HG02852 (cell line): ENCODE results near the gene SLC24A4.
A peak's percentile ranks its signal among the peaks of the same experiment; 100 is the strongest.
"Not testable (repeated sequence)": the region's sequence is repeated elsewhere in the genome, so short reads cannot be mapped to it uniquely, and the experiment has no call there.

Experiments
- ATAC-seq: cut with Tn5 transposase; IDR thresholded peaks from one replicate; pipeline ENCODE4 v1.9.1; 2021; ENCODE audit warnings: mild to moderate bottlenecking, moderate library complexity; ENCODE audit not compliant: unreplicated experiment

Gene SLC24A4

DNA sequence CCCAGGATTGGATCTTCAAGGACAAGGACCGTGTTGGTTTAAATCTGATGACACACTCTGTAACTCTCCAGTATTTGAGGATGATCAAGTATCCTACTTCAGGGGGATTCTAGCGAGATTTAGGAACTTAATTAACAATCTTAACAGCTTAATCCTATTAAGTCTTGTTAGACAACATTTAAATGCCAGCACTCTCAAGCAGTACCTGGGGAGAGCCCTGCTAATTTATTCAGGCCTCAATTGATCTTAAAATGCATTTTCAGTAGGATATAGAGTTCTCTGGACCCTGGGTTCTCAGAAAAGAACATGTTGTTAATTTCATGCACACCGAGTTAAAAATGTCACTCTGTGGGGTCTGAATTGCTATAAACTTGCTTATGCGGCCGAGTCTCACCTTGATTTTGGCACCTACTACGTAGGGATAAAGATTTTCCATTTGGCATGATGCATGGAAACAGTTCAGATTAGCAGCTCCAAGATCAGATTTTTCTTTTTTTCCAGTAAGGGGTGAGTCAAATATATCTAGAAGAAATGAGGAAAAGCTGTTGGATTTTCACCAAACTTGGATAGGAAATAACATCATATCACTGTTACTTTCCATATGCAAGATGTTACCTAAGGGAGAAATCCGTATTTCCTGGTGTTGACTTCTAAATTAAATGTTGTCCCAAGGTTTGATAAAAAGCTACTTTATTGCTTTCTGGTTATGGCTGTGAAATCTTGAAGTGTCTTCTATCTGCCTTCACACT, 76.1 kb downstream of the SLC24A4 start:
- no peak for ATAC-seq

DNA sequence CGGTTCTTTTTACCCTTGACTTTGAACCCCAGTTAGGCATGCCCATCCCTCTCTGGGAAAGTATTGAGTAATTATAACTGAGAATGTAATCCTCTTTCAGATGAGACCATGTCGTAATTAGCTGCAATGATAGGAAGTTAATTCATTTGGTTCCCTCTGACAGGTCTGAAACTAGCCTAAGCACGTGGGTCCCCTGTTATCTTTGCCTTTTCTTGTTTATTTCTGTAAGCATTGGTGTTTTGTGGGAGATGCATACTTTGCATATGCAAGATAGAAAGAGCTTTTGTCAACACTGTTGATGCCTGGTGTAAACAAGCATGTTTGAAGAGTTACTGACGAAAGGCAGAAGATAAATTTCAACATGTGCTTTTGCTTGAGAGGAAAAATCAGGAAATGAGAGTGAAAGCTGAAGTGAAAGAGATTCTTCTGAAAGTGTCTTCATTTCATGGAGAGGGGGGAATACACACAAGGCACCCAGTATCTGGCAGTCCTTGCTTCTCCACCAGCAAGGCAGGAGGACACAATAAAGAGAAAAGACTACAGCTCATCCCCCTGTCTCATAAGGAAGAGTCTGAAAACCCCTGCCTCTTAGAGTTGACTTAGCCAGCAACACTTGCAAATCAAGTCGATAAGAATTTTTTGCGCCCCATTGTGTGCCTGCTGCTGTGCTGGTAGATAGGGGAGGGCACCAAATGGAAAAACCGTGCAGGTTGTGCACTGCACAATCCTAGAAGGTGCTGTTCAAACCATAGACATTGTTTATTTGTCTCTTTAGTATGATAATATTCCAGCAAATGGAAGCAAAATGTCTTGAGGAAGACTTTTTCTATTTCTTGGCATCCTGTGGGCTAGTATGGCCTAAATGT, 77.8 kb downstream of the SLC24A4 start:
- peak; percentile 71 for ATAC-seq

DNA sequence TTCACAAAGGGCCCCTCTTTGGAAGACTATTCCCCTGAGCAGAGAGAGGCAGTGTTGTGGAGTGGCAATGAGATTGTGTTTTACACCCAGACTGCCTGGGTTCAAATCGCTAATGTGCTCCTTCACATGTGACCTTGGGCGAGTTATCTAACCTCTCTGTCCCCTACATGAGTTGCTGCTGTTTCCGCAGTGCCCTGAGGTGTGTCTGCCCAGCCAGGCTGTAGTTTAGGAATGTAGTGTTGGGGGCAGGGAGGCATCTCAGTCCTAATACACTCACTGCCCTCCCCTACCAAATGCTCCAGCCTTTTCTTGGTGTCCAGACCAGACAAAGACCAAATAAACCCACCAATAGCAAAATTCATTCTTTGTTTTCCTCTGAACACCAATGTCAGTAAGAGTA, 78.6 kb downstream of the SLC24A4 start:
- ATAC-seq, result no peak

DNA sequence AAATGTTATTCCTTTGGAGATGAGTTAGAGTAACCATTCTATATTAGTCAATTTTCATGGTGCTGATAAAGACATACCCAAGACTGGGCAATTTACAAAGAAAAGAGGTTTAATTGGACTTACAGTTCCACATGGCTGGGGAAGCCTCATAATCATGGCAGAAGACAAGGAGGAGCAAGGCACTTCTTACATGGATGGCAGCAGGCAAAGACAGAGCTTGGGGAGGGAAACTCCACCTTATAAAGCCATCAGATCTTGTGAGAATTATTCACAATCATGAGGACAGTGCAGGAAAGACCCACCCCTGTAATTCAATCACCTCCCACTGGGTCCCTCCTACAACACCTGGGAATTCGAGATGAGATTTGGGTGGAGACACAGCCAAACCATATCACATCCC, 79.5 kb downstream of the SLC24A4 start:
- ATAC-seq, result not testable (repeated sequence)

DNA sequence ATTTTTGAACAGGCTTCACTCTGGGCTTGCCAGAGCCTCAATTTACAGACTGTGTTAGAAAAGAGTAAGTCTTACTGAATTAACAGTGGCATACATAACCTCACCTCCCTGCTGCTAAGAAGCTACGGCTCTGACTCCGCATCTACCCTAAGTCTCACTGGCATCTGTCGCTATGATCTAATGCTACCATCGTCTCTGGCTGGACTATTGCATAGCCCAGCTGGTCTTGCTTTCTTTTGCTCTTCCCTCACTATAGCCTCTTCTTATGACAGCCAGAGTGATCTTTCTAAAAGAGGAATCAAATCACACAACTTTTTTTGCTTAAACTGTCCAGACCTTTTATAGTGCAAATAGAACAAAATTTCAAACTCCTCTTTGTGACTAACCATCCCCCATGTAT, 81.1 kb downstream of the SLC24A4 start:
- no peak for ATAC-seq

DNA sequence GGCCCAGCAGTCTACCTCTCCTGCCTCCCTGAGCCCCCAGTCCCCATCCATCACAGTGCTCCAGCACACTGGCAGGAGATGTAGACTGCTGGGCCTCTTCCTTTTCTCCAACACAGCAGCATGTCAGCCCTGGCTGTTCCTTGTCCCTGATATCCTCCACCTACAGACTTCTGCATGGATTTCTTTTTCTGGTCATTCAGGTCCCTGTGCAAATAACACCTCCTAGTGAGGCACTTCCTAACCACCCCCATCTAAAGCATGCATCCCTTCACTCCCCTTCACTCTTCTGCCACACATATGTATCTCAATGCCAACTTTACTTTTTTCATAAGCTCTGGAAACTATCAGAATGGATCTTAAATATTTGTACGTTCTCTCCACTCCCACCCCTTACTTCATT, 81.5 kb downstream of the SLC24A4 start:
- ATAC-seq, result no peak

DNA sequence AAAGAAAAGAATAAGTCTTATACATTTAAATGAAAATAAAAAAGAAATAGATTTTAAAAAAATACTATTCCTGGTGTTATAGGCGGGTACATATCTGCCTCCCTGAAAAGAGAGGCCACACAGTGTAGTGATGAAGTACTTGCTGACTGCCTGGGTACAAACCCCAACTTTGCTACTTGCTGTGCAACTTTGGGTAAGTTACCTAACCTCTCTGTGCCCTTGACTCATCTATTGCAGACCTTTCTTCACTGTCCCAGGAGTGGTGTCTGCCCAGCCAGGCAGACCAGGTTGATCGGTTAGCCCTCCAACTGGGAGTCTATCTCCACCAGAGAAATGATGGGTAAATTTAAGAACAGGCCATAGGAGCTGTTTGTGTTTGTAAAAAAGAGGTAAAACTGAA, 82.0 kb downstream of the SLC24A4 start:
- no peak for ATAC-seq

DNA sequence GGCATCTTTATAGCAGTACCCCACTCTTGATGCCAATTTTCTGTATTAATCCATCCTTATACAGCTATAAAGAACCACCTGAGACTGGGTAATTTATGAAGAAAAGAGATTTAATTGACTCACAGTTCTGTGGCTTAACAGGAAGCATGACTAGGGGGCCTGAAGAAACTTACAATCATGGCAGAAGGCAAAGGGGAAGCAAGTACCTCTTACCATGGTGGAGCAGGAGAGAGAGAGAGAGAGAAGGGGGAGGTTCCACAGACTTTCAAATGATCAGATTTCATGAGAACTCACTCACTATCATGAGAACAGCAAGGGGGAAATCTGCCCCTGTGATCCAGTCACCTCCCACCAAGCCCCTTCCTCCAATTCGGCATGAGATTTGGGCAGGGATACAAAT, 84.4 kb downstream of the SLC24A4 start:
- ATAC-seq, result no peak

DNA sequence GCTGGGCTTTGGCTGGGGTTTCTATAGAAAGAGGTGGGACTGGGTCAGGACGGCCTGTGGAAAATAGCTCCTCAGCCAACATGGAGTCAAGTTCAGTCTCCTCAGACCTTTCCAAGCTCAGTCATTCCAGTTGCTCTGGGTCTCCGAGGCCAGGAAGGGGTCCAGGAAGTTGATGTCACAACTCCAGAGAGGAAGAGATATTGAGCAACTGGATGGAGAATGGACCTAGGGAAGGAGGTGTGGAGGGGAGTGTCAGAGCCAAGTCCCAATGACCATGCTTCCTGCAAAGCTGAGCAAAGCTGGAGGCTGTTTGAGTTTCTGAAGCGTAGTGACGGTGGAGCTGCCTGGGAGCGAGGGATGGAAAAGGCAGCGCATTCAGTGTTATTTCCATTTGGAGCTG, 86.1 kb downstream of the SLC24A4 start:
- no peak for ATAC-seq

DNA sequence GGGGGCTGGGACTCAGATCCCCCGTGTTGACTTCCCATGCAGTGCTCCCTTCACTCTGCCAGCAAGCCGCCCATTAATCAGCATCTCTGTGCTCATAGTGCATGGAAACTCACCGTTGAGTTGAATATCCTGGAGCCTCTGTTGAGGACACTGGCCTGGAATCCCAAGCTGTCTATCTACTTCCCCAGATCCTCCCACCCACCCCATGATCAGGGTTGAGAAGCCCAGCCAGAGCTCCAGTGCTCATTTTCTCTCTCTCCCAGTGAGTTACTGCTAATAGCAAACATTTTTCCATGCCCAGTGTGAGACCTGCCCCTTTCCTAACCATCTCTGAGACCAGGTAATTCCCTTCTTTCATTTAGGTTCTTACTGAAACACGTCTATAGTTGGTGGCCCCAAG, 88.2 kb downstream of the SLC24A4 start:
- no peak for ATAC-seq

DNA sequence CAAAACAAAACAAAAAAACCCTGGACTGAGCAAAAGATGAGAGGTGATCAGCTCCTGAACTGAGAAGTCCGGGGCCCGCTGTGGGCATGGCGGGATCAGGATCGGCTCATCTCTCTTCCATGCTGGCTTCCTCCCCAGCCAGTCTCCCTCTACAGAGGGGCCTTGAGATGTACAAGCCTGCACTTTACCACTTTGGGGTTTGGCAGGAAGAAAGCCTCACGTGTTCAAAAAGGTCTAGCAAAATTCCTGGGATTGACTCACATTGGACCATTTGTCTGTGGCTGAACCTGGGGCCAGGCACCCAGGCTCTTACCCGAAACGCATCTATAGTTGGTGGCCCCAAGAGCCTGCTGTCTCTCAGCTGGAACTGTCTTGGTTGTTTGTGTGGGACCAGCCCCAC, 89.0 kb downstream of the SLC24A4 start:
- ATAC-seq, result no peak

DNA sequence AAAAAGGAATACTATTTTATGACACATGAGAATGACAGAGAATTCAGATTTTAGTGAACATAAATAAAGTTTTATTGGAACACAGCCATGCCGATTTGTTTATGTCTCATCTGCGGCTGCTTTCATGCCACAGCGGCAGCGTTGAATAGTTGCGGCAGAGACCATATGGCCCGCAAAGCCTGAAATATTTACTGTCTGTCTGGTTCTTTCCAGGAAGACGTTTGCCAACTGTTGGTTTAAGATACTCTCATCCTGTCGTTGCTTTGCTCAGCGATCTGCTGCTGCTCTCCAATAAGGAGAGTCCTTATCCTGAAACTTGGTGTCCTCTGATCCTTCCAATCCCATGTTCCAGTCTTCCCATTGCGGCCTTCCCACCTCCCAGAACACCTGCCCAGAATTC, 89.9 kb downstream of the SLC24A4 start:
- no peak for ATAC-seq

DNA sequence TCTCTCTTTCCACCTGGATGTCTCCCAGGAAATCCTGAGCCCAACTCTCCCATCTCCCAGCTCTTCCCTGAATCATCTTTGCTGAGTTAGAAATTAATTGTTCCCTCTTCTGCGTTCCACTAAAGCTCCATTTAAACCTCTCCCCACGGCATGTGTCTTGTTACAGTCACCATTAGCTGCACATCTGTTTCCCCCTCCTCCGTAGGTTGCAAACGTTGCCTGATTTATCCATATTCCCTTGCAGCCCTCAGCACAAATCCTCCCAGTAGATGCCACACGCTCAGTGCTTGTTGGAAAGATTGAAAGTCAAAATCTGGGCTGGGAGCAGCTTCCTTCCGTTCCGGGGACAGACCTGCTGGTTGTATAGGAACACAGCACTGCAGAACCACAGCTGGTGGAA, 90.4 kb downstream of the SLC24A4 start:
- no peak for ATAC-seq

DNA sequence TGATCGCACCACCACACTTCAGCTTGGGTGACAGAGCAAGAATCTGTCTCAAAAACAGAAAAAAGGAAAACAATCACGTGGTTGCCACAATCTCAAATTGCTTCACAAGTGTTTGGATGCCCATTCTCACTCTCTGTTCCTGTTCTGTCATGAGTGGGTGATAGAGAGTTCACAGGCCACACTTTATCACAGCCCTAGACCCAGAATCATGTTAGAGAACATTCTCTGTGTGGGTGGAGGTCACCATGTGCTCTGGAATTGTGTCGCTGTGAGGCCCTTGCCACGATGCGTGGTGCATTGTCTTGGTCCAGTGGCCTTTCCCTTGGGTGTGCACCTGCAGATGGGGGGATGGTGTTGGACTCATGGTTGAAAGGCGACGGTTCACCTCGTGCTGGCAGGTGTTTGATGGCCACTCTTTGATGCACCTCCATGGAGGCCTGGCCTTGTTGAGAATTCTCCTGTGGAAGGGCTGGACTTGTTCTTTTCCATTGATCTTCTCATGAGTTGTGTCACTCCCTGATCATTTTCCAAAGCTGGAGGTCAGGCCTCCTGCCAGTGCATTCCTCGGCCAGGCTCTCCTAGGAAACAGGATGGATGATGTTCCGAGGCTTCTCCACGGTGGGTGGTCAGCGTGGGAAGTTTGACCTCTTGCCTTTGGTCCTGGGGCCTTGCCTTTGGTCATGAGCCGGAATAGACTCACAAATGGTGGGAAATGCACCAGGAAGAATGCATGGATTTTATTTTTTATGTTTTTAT, 91.9 kb downstream of the SLC24A4 start:
- no peak for ATAC-seq

DNA sequence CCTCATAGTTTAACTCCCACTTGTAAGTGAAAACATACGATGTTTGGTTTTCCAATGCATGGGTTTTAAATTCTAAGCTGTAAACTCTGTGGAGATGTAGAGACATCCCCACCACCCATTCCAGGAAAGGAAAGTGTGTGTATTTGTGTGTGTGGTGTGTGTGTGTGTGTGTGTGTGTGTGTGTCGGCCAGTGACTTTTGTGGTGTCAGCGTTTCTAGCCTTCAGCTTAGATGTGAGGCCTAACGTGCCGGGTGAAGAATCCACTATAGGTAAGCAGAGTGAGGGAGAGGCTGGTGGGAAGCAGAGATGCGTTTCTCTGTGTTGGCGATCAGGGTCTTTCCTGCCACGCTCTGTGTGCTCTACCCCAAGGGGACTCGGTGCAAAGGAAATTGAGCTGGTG, 93.0 kb downstream of the SLC24A4 start:
- no peak for ATAC-seq

DNA sequence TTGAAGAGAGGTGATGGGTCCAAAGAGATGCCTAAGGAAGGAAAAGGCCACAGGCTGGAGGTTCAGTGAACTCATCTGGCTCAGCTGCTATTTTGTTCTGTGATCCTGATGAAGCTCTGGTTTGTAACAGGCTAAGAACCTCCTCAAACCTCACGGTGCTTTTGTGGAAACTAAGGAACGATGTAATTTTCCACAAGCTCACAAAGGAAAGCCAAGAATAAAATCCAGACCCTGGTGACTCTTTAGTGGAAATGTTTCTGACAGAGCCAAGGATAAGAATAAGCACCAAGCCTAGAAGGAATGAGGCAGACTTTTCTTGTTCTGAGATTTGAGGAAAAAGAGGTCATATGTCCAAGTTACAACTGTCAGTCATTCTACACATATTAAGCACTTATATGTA, 93.6 kb downstream of the SLC24A4 start:
- ATAC-seq, result no peak

DNA sequence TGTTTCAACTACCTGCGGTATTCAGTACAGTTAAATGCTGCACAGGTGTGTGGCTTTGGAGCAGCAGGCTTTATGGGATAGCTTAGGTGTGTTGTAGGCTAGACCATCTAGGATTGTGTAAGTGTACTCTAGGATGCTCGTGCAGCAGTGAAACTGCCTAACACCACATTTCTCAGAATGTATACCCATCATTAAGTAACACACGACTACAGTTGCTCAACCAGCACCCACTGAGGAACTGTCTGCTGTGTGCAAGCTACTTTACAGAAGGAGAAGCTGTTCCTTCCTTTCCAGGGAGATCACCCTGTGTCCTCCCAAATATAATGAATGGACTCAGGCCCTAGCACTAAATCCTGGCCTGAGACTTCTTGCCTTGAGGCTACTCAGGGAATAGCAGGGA, 94.8 kb downstream of the SLC24A4 start:
- no peak for ATAC-seq

DNA sequence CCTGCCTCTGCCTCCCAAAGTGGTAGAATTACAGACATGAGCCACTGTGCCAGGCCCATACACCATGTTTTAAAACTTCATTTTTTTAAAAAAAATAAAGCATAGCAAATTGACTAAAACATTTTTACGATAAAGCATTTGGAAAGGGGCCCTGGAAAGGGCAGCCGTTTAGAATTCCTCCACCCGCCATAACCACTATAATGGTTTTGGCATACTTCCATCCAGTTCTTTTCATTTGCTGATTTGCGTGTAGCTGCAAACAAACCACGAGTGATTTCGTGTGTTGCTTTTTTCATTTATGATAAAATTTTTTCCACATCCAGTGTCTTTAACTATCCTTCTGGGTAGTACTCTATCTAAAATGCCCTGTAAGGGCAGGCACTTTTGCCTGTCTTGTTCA, 98.8 kb downstream of the SLC24A4 start:
- ATAC-seq, result no peak

DNA sequence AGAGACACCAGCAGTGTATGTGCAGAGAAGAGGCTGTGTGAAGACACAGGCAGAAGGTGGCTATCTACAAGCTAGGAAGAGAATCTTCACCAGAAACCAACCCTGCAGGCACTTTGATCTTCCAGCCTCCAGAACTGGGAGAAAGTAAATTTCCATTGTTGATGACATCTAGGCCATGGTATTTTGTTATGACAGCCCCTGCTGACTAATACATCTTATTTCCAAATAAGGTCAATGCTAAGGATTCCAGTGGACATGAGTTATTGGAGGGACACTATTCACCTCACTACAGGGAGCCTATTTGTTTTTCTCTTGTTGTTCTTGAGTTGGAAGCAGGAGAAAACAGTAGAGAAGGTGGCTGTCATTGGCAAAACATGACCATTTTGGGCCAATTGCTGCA, 102.1 kb downstream of the SLC24A4 start:
- ATAC-seq, result no peak

DNA sequence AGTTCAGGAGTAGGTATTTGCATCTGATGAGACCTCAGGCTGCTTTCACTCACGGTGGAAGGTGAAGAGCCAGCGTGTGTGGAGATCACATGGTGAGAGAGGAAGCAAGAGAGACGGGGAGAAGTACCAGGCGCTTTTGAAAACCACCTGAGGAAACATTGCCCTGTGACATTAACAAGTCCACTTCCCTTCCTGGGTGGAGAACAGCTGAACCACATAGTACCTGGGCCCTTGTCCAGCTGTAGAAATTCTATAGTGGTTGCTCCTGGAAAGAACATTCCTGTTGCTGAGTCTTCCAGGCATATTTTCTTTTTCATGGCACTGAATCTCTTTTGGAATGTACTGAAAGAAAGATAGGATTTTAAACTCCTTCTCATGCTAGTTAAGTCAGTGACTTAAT, 103.3 kb downstream of the SLC24A4 start:
- ATAC-seq, result no peak

DNA sequence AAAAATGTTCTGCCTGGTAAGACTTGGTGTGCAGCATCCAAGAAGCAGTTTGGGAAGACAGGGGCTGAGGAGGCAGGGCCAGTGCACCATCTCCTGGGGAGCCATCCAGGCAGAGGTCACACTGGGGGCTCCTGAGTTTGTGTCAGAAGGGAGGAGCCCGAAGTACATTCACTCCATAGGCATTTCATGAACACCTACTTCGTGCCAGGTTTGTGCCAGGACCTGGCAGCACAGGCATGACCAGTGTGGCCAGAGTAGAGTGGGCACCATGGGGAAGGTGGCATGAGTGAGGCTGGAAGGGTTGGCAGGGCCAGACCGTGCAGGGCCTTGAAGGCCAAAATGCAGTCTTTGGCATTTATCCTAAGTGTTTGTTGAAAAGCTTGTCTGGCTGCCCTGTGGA, 104.1 kb downstream of the SLC24A4 start:
- no peak for ATAC-seq

DNA sequence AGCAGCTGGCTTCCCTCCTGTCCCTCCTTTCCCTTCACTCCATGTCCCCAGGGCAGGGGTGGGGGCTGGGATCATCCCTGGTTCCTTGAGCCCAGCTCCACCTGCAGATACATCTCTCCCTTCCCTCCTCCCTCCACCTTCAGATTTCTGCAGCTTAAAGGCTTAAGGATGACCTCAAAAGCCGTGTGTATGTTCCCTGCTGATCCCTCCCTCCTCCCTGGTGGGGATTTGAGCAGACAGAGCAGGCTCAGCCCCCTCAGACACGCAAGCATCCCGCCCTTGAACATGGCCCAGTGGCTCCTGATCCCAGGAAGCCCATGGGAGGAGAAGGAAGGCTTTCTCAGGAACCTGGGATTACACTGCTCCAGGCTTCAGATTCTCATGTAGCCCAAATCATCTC, 107.7 kb downstream of the SLC24A4 start:
- ATAC-seq, result no peak
